ENCODE results near the gene DTNB. TPM values are rescaled to one million over a fixed set of nuclear protein-coding genes. Genes with fewer than 3 reads are reported as not detected.

The DTNB gene
- total RNA-seq, 4 donors from 2014 or later = 3.0 to 7.5 (median 4.3) TPM

DNA sequence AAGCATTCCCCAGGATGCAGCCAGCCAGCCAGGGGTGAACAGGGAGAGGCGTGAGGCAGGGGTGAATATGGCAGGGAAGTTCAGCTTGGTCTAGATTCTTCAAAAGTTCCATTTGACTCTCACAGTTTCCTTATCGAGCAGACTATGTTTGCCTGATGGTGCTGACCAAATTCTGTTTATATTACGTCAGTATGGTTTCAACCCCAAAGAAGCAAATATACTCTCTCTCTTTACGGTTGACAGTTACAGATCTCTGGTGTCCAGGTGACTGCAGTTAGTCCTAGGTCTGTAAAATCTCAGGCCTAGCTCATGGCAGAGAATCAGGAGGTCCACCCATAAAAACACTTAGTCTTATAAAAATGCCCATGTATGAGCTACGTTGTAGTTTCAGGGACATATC is 293.4 kb downstream of the DTNB start:
- no peaks in the 10 kb centered on the region for H3K36me3 ChIP-seq
- no peaks in the 10 kb centered on the region for H3K9me3 ChIP-seq
- H3K27me3 ChIP-seq = no peaks in the 10 kb centered on the region
- intact Hi-C loops (cut with DNase I) = no loop called here
- no peak overlapping the region for H3K4me3 ChIP-seq
- no peak overlapping the region for H3K27ac ChIP-seq (replicated peaks in 1 of 4)
- 92% methylated on average over 5 of the region's 5 CpGs for WGBS
- no peak for DNase-seq (ENCODE audit: extremely low spot score)
- TF ChIP-seq EP300 (IDR thresholded peaks at IDR 0.05) (no peak), POLR2A (IDR thresholded peaks at IDR 0.05; ENCODE audit: low read depth) (no peak), POLR2AphosphoS5 (IDR thresholded peaks at IDR 0.05) (no peak)
- TF ChIP-seq, protein P1, sequence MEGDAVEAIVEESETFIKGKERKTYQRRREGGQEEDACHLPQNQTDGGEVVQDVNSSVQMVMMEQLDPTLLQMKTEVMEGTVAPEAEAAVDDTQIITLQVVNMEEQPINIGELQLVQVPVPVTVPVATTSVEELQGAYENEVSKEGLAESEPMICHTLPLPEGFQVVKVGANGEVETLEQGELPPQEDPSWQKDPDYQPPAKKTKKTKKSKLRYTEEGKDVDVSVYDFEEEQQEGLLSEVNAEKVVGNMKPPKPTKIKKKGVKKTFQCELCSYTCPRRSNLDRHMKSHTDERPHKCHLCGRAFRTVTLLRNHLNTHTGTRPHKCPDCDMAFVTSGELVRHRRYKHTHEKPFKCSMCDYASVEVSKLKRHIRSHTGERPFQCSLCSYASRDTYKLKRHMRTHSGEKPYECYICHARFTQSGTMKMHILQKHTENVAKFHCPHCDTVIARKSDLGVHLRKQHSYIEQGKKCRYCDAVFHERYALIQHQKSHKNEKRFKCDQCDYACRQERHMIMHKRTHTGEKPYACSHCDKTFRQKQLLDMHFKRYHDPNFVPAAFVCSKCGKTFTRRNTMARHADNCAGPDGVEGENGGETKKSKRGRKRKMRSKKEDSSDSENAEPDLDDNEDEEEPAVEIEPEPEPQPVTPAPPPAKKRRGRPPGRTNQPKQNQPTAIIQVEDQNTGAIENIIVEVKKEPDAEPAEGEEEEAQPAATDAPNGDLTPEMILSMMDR (IDR thresholded peaks at IDR 0.05) = no peak
- H3K4me1 ChIP-seq = peaks cover 12 to 26% (median 23%) of the 10 kb centered on the region in 4 donors

- intact Hi-C loops (cut with DNase I) = no loop called here
- WGBS = 98% methylated on average over 6 of the region's 6 CpGs
- TF ChIP-seq POLR2A (IDR thresholded peaks at IDR 0.05; ENCODE audit: low read depth) (no peak), POLR2AphosphoS5 (IDR thresholded peaks at IDR 0.05) (no peak), EP300 (IDR thresholded peaks at IDR 0.05) (no peak)
- TF ChIP-seq, protein P1 (IDR thresholded peaks at IDR 0.05) = no peak
- Histone ChIP-seq H3K9me3 (no peaks in the 10 kb centered on the region), H3K4me3 (no peak overlapping the region), H3K36me3 (no peaks in the 10 kb centered on the region), H3K4me1 (peaks cover 12 to 26% (median 23%) of the 10 kb centered on the region in 4 donors), H3K27ac (replicated peaks in 1 of 4) (no peak overlapping the region), H3K27me3 (no peaks in the 10 kb centered on the region)
- DNase-seq (ENCODE audit: extremely low spot score) = no peak
Observed at GRCh38 chr2:25379535-25379934, 293.8 kb downstream of the DTNB start.

DNA sequence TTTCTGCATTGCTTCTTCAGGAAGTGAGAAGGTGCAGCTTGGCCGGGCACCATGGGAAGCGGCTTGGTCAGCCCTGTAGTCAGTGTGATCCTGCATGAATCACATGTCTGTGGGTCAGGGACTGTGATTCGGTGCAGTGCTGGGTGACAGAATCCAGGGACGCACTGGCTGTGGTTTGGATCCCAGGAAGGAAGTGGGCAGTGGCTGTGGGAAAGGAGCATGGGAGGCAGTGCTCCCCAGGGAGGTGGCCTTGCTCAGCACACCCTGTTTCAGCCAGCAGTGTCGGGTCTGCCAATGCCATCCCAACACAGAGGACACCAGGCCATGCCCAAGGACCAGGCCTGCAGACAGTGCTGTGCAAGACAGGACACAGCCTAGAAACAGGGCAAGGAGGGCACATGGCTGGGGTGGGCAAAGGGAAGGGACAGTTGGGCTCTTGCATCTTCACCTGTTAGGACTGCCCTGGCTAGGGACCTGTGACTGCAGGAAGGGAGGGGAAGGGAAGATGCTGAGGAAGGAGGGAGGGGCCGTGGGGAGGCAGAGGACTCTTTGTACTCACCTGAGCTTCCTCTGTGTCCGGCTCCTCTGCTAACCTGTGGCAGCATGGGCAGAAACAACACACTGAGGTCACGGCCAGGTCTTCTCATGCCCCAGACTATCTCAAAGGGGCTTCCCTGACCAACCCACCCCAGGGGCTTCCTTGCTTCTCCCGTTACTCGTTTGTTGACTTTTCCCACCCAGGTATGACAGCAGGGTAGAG is 294.5 kb downstream of the DTNB start:
- no peak overlapping the region for H3K4me3 ChIP-seq
- 88% methylated on average over 10 of the region's 10 CpGs for WGBS
- H3K27ac ChIP-seq (replicated peaks in 1 of 4) = no peak overlapping the region
- intact Hi-C loops (cut with DNase I) = no loop called here
- TF ChIP-seq POLR2AphosphoS5 (IDR thresholded peaks at IDR 0.05) = no peak
- no peaks in the 10 kb centered on the region for H3K36me3 ChIP-seq
- no peaks in the 10 kb centered on the region for H3K27me3 ChIP-seq
- DNase-seq (ENCODE audit: extremely low spot score) = no peak
- H3K4me1 ChIP-seq = peaks cover 12 to 26% (median 23%) of the 10 kb centered on the region in 4 donors
- no peaks in the 10 kb centered on the region for H3K9me3 ChIP-seq

- Histone ChIP-seq H3K27ac (replicated peaks in 1 of 4) (no peak overlapping the region), H3K9me3 (no peaks in the 10 kb centered on the region), H3K4me3 (no peak overlapping the region), H3K36me3 (no peaks in the 10 kb centered on the region), H3K4me1 (peaks cover 12 to 26% (median 23%) of the 10 kb centered on the region in 4 donors), H3K27me3 (no peaks in the 10 kb centered on the region)
- TF ChIP-seq, protein P1 (IDR thresholded peaks at IDR 0.05) = no peak
- no peak for TF ChIP-seq POLR2AphosphoS5 (IDR thresholded peaks at IDR 0.05)
- TF ChIP-seq POLR2A (IDR thresholded peaks at IDR 0.05; ENCODE audit: low read depth) = no peak
- TF ChIP-seq EP300 (IDR thresholded peaks at IDR 0.05) = no peak
- no peak for DNase-seq (ENCODE audit: extremely low spot score)
- intact Hi-C loops (cut with DNase I) = loop anchor here (2.0 kb wide), 1 partner anchor 35 kb away; no protein-coding TSS in a partner anchor
- 89% methylated on average over 16 of the region's 22 CpGs for WGBS
Observed at GRCh38 chr2:25377822-25378421, 295.5 kb downstream of the DTNB start.

Measured in esophagus muscularis mucosa (tissue), 4 donors.